Panc1 (cell line): ENCODE results near the gene USP49. TPM values are rescaled to one million over a fixed set of nuclear protein-coding genes. Genes with fewer than 3 reads are reported as not detected.

Experiments used
- ATAC-seq: fragments of 200-7000 bp; cut with Tn5 transposase; 2 replicates; pipeline ENCODE4 v1.9.1; 2020; ENCODE audit warnings: mild to moderate bottlenecking, moderate library complexity
- BruUV-seq: library from RNA; stranded (reverse); fragments of 400-500 nt; replicated peaks from 2 replicates; lab custom pipeline; 2021; lab: Mats Ljungman, UMichigan
- CTCF ChIA-PET: fragments of 300-600 bp; sonication (Branson Sonifier 250); formaldehyde crosslinking; loops from one replicate; lab custom pipeline; 2022; ENCODE audit warnings: antibody characterized with exemption; lab: Charles Lee
- POLR2A ChIA-PET: fragments of 300-600 bp; sonication (Branson Sonifier 250); formaldehyde crosslinking; loops from one replicate; lab custom pipeline; 2022; ENCODE audit warnings: antibody characterized with exemption; lab: Charles Lee
- DNase-seq: peaks from one replicate; pipeline ENCODE4 v3.0.0-alpha.2; 2010; ENCODE audit warnings: low read depth, low spot score
- H3K27ac ChIP-seq: 2 replicates; pipeline ENCODE4 v1.5.1; 2011; ENCODE audit warnings: mild to moderate bottlenecking, low read length, inconsistent platforms
- H3K27me3 ChIP-seq: fragments of 200-500 bp; sonication (Bioruptor generic); 2 replicates; pipeline ENCODE4 v1.6.0; 2014; ENCODE audit warnings: low read length, inconsistent platforms; ENCODE audit not compliant: control insufficient read depth, insufficient read depth
- H3K36me3 ChIP-seq: fragments of 200-500 bp; sonication (Bioruptor generic); 2 replicates; pipeline ENCODE4 v1.5.1; 2014; ENCODE audit warnings: inconsistent platforms, mild to moderate bottlenecking, low read length, moderate library complexity; ENCODE audit not compliant: control insufficient read depth, insufficient read depth
- H3K4me1 ChIP-seq: 2 replicates; pipeline ENCODE4 v1.5.1; 2011; ENCODE audit warnings: inconsistent platforms, mild to moderate bottlenecking, low read length, moderate library complexity; ENCODE audit not compliant: control insufficient read depth, insufficient read depth
- H3K4me3 ChIP-seq, 2 experiments: 2 replicates each; pipeline ENCODE4 v1.5.1; 2011 to 2012; ENCODE audit warnings: low read depth in 2 of 2, low read length in 2 of 2, mild to moderate bottlenecking in 2 of 2, inconsistent platforms in 1 of 2, moderate library complexity in 1 of 2
- H3K9me3 ChIP-seq: fragments of 200-500 bp; sonication (Bioruptor generic); 2 replicates; pipeline ENCODE4 v1.5.1; 2014; ENCODE audit warnings: low read depth, mild to moderate bottlenecking, inconsistent platforms, low read length, moderate library complexity; ENCODE audit not compliant: control insufficient read depth, insufficient read depth
- CTCF ChIP-seq: fragments of 450-650 bp; IDR thresholded peaks from 2 replicates; pipeline ENCODE4 v1.5.1; 2017; ENCODE audit warnings: mild to moderate bottlenecking
- POLR2AphosphoS5 ChIP-seq: IDR thresholded peaks from 2 replicates; pipeline ENCODE4 v1.6.1; 2012; ENCODE audit warnings: mild to moderate bottlenecking, low read depth, low read length, moderate library complexity
- REST ChIP-seq, 2 experiments: IDR thresholded peaks; 2 replicates each; pipeline ENCODE4 v1.6.1; 2011 to 2012; ENCODE audit warnings: low read depth in 2 of 2, control low read depth in 1 of 2, low read length in 1 of 2, mild to moderate bottlenecking in 1 of 2, moderate library complexity in 1 of 2; ENCODE audit not compliant: insufficient read depth in 1 of 2
- SIN3A ChIP-seq: IDR thresholded peaks from 2 replicates; pipeline ENCODE4 v1.6.1; 2012; ENCODE audit warnings: low read depth, mild to moderate bottlenecking, low read length, moderate library complexity, borderline replicate concordance; ENCODE audit not compliant: insufficient read depth
- TCF7L2 ChIP-seq: IDR thresholded peaks from 2 replicates; pipeline ENCODE4 v1.6.1; 2011; ENCODE audit warnings: mild to moderate bottlenecking, low read depth, low read length, inconsistent platforms
- in situ Hi-C: cut with HindIII; loops from 2 replicates; pipeline ENCODE4 v1.10.0; 2016; ENCODE audit warnings: low sequenced_read_pairs, low pct_unique_long_range_greater_than_20kb
- intact Hi-C: fragments of 100-400 bp; cut with micrococcal nuclease; formaldehyde crosslinking; loops from one replicate; pipeline ENCODE4 v1.10.0; 2022; ENCODE audit not compliant: unreplicated experiment
- total RNA-seq: library from RNA; stranded (reverse); gene quantifications from one replicate; pipeline ENCODE4 v1.2.1, GENCODE V29; 2021; ENCODE audit not compliant: unreplicated experiment

The USP49 gene
- total RNA-seq, 1 experiment from 2014 or later = 5.4 TPM

GRCh38 chr6:41778895-41779294 is 116.3 kb downstream of the USP49 start:
- peaks cover 2% of the 10 kb centered on the region; the same call in 1 of the 2 replicates for H3K36me3 ChIP-seq
- no peak for ATAC-seq
- no peak for TF ChIP-seq REST (IDR thresholded peaks at IDR 0.05; ENCODE audit: insufficient read depth in 1 of 2, low read depth in 2 of 2, low read length in 1 of 2)
- TF ChIP-seq SIN3A = no peak
- TF ChIP-seq TCF7L2 = no peak
- no peak for TF ChIP-seq CTCF
- TF ChIP-seq POLR2AphosphoS5 = no peak
- no peaks in the 10 kb centered on the region for H3K9me3 ChIP-seq
- intact Hi-C loops (loop anchor here (5.0 kb wide), 1 partner anchor 177 kb away; no protein-coding TSS in a partner anchor), in situ Hi-C loops (no loop called here)
- no TSS peak for BruUV-seq
- CTCF ChIA-PET = no interaction called here
- peak overlapping the region; percentile 74; the same call in 1 of the 2 replicates for H3K27ac ChIP-seq
- DNase-seq = no peak
- peaks cover 5% of the 10 kb centered on the region for H3K4me1 ChIP-seq
- no peaks in the 10 kb centered on the region for H3K27me3 ChIP-seq
- POLR2A ChIA-PET = no interaction called here
- H3K4me3 ChIP-seq = peak overlapping the region; percentile 68 to 78

- BruUV-seq = TSS peak; percentile 62
- no peaks in the 10 kb centered on the region for H3K9me3 ChIP-seq
- no peak for DNase-seq
- peaks cover 2% of the 10 kb centered on the region; the same call in 1 of the 2 replicates for H3K36me3 ChIP-seq
- in situ Hi-C loops (no loop called here), intact Hi-C loops (loop anchor here (5.0 kb wide), 1 partner anchor 175 kb away; no protein-coding TSS in a partner anchor)
- H3K27me3 ChIP-seq = no peaks in the 10 kb centered on the region
- H3K4me1 ChIP-seq = peaks cover 5% of the 10 kb centered on the region
- H3K27ac ChIP-seq = no peak overlapping the region
- POLR2A ChIA-PET = no interaction called here
- CTCF ChIA-PET = interaction anchor here (0.6 to 1.1 kb wide), 2 partner anchors 14 to 43 kb away, joined by 3 to 5 read pairs; no protein-coding TSS in a partner anchor
- H3K4me3 ChIP-seq = no peak overlapping the region
- TF ChIP-seq REST (IDR thresholded peaks at IDR 0.05; ENCODE audit: insufficient read depth in 1 of 2, low read depth in 2 of 2, low read length in 1 of 2) = no peak
- no peak for ATAC-seq
These were observed 117.5 kb downstream of the USP49 start for GRCh38 chr6:41777551-41778285.
